Measurements from ENCODE around the gene ATRIP.

- TF ChIP-seq, protein P1, sequence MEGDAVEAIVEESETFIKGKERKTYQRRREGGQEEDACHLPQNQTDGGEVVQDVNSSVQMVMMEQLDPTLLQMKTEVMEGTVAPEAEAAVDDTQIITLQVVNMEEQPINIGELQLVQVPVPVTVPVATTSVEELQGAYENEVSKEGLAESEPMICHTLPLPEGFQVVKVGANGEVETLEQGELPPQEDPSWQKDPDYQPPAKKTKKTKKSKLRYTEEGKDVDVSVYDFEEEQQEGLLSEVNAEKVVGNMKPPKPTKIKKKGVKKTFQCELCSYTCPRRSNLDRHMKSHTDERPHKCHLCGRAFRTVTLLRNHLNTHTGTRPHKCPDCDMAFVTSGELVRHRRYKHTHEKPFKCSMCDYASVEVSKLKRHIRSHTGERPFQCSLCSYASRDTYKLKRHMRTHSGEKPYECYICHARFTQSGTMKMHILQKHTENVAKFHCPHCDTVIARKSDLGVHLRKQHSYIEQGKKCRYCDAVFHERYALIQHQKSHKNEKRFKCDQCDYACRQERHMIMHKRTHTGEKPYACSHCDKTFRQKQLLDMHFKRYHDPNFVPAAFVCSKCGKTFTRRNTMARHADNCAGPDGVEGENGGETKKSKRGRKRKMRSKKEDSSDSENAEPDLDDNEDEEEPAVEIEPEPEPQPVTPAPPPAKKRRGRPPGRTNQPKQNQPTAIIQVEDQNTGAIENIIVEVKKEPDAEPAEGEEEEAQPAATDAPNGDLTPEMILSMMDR (IDR thresholded peaks at IDR 0.05) = no peak
- TF ChIP-seq SMC3 (IDR thresholded peaks at IDR 0.05) (no peak), RFX5 (IDR thresholded peaks at IDR 0.05) (no peak), CHD2 (IDR thresholded peaks at IDR 0.05; ENCODE audit: low read length, partially characterized antibody) (no peak), RARB (CRISPR knock-in tag; IDR thresholded peaks at IDR 0.05) (no peak)
- TF ChIP-seq, protein P2, sequence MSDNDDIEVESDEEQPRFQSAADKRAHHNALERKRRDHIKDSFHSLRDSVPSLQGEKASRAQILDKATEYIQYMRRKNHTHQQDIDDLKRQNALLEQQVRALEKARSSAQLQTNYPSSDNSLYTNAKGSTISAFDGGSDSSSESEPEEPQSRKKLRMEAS (IDR thresholded peaks at IDR 0.05) = no peak
- TF ChIP-seq, protein P3, sequence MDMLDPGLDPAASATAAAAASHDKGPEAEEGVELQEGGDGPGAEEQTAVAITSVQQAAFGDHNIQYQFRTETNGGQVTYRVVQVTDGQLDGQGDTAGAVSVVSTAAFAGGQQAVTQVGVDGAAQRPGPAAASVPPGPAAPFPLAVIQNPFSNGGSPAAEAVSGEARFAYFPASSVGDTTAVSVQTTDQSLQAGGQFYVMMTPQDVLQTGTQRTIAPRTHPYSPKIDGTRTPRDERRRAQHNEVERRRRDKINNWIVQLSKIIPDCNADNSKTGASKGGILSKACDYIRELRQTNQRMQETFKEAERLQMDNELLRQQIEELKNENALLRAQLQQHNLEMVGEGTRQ (IDR thresholded peaks at IDR 0.05) = no peak
Observed at GRCh38 chr3:48472673-48472922, 26.1 kb downstream of the ATRIP start.

Measured in A549 (cell line).